Mesothelial cell of epicardium (in vitro differentiated cells): ENCODE measurements around the gene ABLIM3. TPM values are rescaled to one million over a fixed set of nuclear protein-coding genes. Genes with fewer than 3 reads are reported as not detected.

Experiments used
- DNase-seq, 2 experiments: peaks; one replicate each; pipeline ENCODE4 v3.0.0; 2021; ENCODE audit warnings: low spot score in 2 of 2; ENCODE audit not compliant: unreplicated experiment in 2 of 2
- H3K27ac Mint-ChIP-seq: 2 replicates; pipeline ENCODE4 v1.8.0; 2021; ENCODE audit warnings: mixed read lengths
- H3K27me3 Mint-ChIP-seq: 2 replicates; pipeline ENCODE4 v1.8.0; 2021; ENCODE audit warnings: low read depth, mixed read lengths
- H3K36me3 Mint-ChIP-seq: 2 replicates; pipeline ENCODE4 v1.8.0; 2021; ENCODE audit warnings: mixed read lengths
- H3K4me1 Mint-ChIP-seq: 2 replicates; pipeline ENCODE4 v1.8.0; 2021; ENCODE audit warnings: mixed read lengths
- H3K4me3 Mint-ChIP-seq: 2 replicates; pipeline ENCODE4 v1.8.0; 2021; ENCODE audit warnings: mild to moderate bottlenecking, moderate library complexity, mixed read lengths
- H3K9me3 Mint-ChIP-seq: 2 replicates; pipeline ENCODE4 v1.8.0; 2021; ENCODE audit warnings: mixed read lengths
- CTCF ChIP-seq: fragments of 200-600 bp; sonication (generic); IDR thresholded peaks from one replicate; pipeline ENCODE4 v1.5.0; 2021; ENCODE audit warnings: antibody characterized with exemption; ENCODE audit not compliant: unreplicated experiment
- total RNA-seq: library from RNA; stranded (reverse); gene quantifications from 3 replicates; pipeline ENCODE4 v1.2.1, GENCODE V29; 2021

ABLIM3 gene
- total RNA-seq, 1 donor from 2014 or later: 0.27 TPM

GRCh38 chr5:149254506-149254905 lies 113.2 kb downstream of the ABLIM3 start:
- H3K4me1 Mint-ChIP-seq: no peaks in the 10 kb centered on the region
- no peak overlapping the region for H3K4me3 Mint-ChIP-seq
- no peaks in the 10 kb centered on the region for H3K9me3 Mint-ChIP-seq
- H3K27ac Mint-ChIP-seq: no peak overlapping the region
- H3K27me3 Mint-ChIP-seq: peaks cover 73% of the 10 kb centered on the region
- H3K36me3 Mint-ChIP-seq: no peaks in the 10 kb centered on the region
- no peak for TF ChIP-seq CTCF
- DNase-seq: peak in 1 of 2 experiments; percentile 51

GRCh38 chr5:149256451-149256850 lies 115.2 kb downstream of the ABLIM3 start:
- Mint-ChIP-seq H3K36me3 (no peaks in the 10 kb centered on the region), H3K4me3 (no peak overlapping the region), H3K4me1 (no peaks in the 10 kb centered on the region), H3K27ac (no peak overlapping the region), H3K9me3 (no peaks in the 10 kb centered on the region), H3K27me3 (peaks cover 85% of the 10 kb centered on the region)
- no peak for DNase-seq
- no peak for TF ChIP-seq CTCF

GRCh38 chr5:149257131-149257530 lies 115.8 kb downstream of the ABLIM3 start:
- no peaks in the 10 kb centered on the region for H3K36me3 Mint-ChIP-seq
- H3K4me3 Mint-ChIP-seq: no peak overlapping the region
- TF ChIP-seq CTCF: no peak
- peaks cover 86% of the 10 kb centered on the region for H3K27me3 Mint-ChIP-seq
- H3K27ac Mint-ChIP-seq: no peak overlapping the region
- H3K4me1 Mint-ChIP-seq: no peaks in the 10 kb centered on the region
- no peaks in the 10 kb centered on the region for H3K9me3 Mint-ChIP-seq
- no peak for DNase-seq

- H3K27me3 Mint-ChIP-seq: peaks cover 86% of the 10 kb centered on the region
- H3K36me3 Mint-ChIP-seq: no peaks in the 10 kb centered on the region
- no peaks in the 10 kb centered on the region for H3K9me3 Mint-ChIP-seq
- no peak overlapping the region for H3K27ac Mint-ChIP-seq
- no peaks in the 10 kb centered on the region for H3K4me1 Mint-ChIP-seq
- H3K4me3 Mint-ChIP-seq: no peak overlapping the region
- no peak for TF ChIP-seq CTCF
- no peak for DNase-seq
Measured at GRCh38 chr5:149257889-149258705, 116.8 kb downstream of the ABLIM3 start.

GRCh38 chr5:149260761-149261160 lies 119.5 kb downstream of the ABLIM3 start:
- TF ChIP-seq CTCF: no peak
- no peak for DNase-seq
- H3K36me3 Mint-ChIP-seq: no peaks in the 10 kb centered on the region
- H3K27ac Mint-ChIP-seq: no peak overlapping the region
- H3K27me3 Mint-ChIP-seq: peaks cover 92% of the 10 kb centered on the region
- no peaks in the 10 kb centered on the region for H3K4me1 Mint-ChIP-seq
- H3K4me3 Mint-ChIP-seq: no peak overlapping the region
- H3K9me3 Mint-ChIP-seq: no peaks in the 10 kb centered on the region
